Activated CD4-positive, alpha-beta T cell treated with anti-CD3 and anti-CD28 coated beads, Interleukin-2, amount 50 U/mL, for 4 hours (primary cell): ENCODE data around the gene LZTS3.
"Not testable (repeated sequence)": the region's sequence is repeated elsewhere in the genome, so short reads cannot be mapped to it uniquely, and the experiment has no call there.

Experiments
- DNase-seq, 2 experiments: peaks; one replicate each; pipeline ENCODE4 v3.0.0-alpha.2; 2020

The LZTS3 gene

GRCh38 chr20:3166913-3167342, 6.4 kb downstream of the LZTS3 start:
- no peak for DNase-seq

- no peak for DNase-seq
Measured at GRCh38 chr20:3166338-3166912, 6.9 kb downstream of the LZTS3 start.

- DNase-seq = no peak
Measured at GRCh38 chr20:3165473-3166337, 7.6 kb downstream of the LZTS3 start.

GRCh38 chr20:3164763-3165410, 8.5 kb downstream of the LZTS3 start:
- DNase-seq = no peak

GRCh38 chr20:3164043-3164762, 9.1 kb downstream of the LZTS3 start:
- no peak for DNase-seq

- no peak for DNase-seq
Measured at GRCh38 chr20:3163099-3164042, 10.0 kb downstream of the LZTS3 start.

GRCh38 chr20:3162080-3162611, 11.2 kb downstream of the LZTS3 start:
- no peak for DNase-seq

- no peak for DNase-seq
Measured at GRCh38 chr20:3161316-3162079, 11.9 kb downstream of the LZTS3 start.

GRCh38 chr20:3160418-3160817, 12.9 kb downstream of the LZTS3 start:
- DNase-seq = no peak

GRCh38 chr20:3158968-3159431, 14.3 kb downstream of the LZTS3 start:
- DNase-seq = no peak

GRCh38 chr20:3157817-3158216, 15.5 kb downstream of the LZTS3 start:
- DNase-seq = no peak

GRCh38 chr20:3156811-3157619, 16.3 kb downstream of the LZTS3 start:
- DNase-seq = no peak

GRCh38 chr20:3152057-3152644, 21.2 kb downstream of the LZTS3 start:
- DNase-seq = not testable (repeated sequence)

- DNase-seq = no peak
Measured at GRCh38 chr20:3150908-3151307, 22.4 kb downstream of the LZTS3 start.

GRCh38 chr20:3146732-3147341, 26.5 kb downstream of the LZTS3 start:
- no peak for DNase-seq

GRCh38 chr20:3141757-3142156, 31.6 kb downstream of the LZTS3 start:
- no peak for DNase-seq

- DNase-seq = no peak
Measured at GRCh38 chr20:3137492-3137891, 35.9 kb downstream of the LZTS3 start.

GRCh38 chr20:3135507-3136070, 37.8 kb downstream of the LZTS3 start:
- no peak for DNase-seq

GRCh38 chr20:3134151-3134550, 39.2 kb downstream of the LZTS3 start:
- no peak for DNase-seq
